ENCODE results near the gene TCOF1. TPM values are rescaled to one million over a fixed set of nuclear protein-coding genes. Genes with fewer than 3 reads are reported as not detected.

The TCOF1 gene
- polyA plus RNA-seq, 1 donor (not counting 4 experiments of a cell fraction or from before 2014, with no cell fraction given): 13.6 TPM

GRCh38 chr5:150339165-150339564 lies 18.3 kb upstream of the TCOF1 start:
- Histone ChIP-seq H3K27me3 (ENCODE audit: control insufficient read depth, extremely low read depth, insufficient read depth, low read length) (no peaks in the 10 kb centered on the region), H4K20me1 (ENCODE audit: control insufficient read depth, extremely low read depth, insufficient read depth, low read length) (no peaks in the 10 kb centered on the region), H3K4me2 (ENCODE audit: control insufficient read depth, extremely low read depth, insufficient read depth, low read depth, low read length) (no peak overlapping the region), H3K4me3 (ENCODE audit: control insufficient read depth in 2 of 3, extremely low read depth in 1 of 3, insufficient read depth in 2 of 3, low read depth in 1 of 3, low read length in 3 of 3) (no peak overlapping the region), H3K79me2 (ENCODE audit: control insufficient read depth, insufficient read depth, low read length) (no peaks in the 10 kb centered on the region), H3K9ac (ENCODE audit: control insufficient read depth, extremely low read depth, insufficient read depth, low read length) (no peak overlapping the region), H2AFZ (ENCODE audit: control insufficient read depth, low read length) (no peak overlapping the region), H3K9me3 (ENCODE audit: control insufficient read depth, low read depth, low read length) (no peaks in the 10 kb centered on the region), H3K36me3 (ENCODE audit: control insufficient read depth in 2 of 2, extremely low read depth in 1 of 2, insufficient read depth in 2 of 2, low read length in 2 of 2) (no peaks in the 10 kb centered on the region), H3K9me1 (ENCODE audit: control insufficient read depth, extremely low read depth, insufficient read depth, low read length) (no peaks in the 10 kb centered on the region), H3K27ac (ENCODE audit: control insufficient read depth, insufficient read depth, low read length) (no peak overlapping the region), H3K4me1 (ENCODE audit: control insufficient read depth, extremely low read depth, insufficient read depth, low read length) (peaks cover 3% of the 10 kb centered on the region)
- FAIRE-seq: no peak
- DNase-seq (ENCODE audit: low read depth, low spot score): no peak
- TF ChIP-seq CTCF (optimal IDR thresholded peaks at IDR 0.05 in 1 of 3, IDR thresholded peaks at IDR 0.05 in 1 of 3, conservative IDR thresholded peaks at IDR 0.05 in 1 of 3; ENCODE audit: extremely low read depth in 1 of 3, insufficient read depth in 2 of 3, low read length in 3 of 3) (no peak), EZH2 (IDR thresholded peaks at IDR 0.05; ENCODE audit: low read length) (no peak)
- dilution Hi-C loops (cut with MboI; ENCODE audit: extremely low pct_ligation_motif_present, low sequenced_read_pairs): no loop called here

- dilution Hi-C loops (cut with MboI; ENCODE audit: extremely low pct_ligation_motif_present, low sequenced_read_pairs): no loop called here
Measured at GRCh38 chr5:150339841-150340240, 17.7 kb upstream of the TCOF1 start.

More at GRCh38 chr5:150339841-150340240, 17.7 kb upstream of the TCOF1 start:
- peaks cover 6% of the 10 kb centered on the region for H3K4me1 ChIP-seq (ENCODE audit: control insufficient read depth, extremely low read depth, insufficient read depth, low read length)
- no peaks in the 10 kb centered on the region for H4K20me1 ChIP-seq (ENCODE audit: control insufficient read depth, extremely low read depth, insufficient read depth, low read length)
- no peak overlapping the region for H3K27ac ChIP-seq (ENCODE audit: control insufficient read depth, insufficient read depth, low read length)
- H3K79me2 ChIP-seq (ENCODE audit: control insufficient read depth, insufficient read depth, low read length): no peaks in the 10 kb centered on the region
- no peak overlapping the region for H2AFZ ChIP-seq (ENCODE audit: control insufficient read depth, low read length)
- H3K4me3 ChIP-seq (ENCODE audit: control insufficient read depth in 2 of 3, extremely low read depth in 1 of 3, insufficient read depth in 2 of 3, low read depth in 1 of 3, low read length in 3 of 3): no peak overlapping the region
- H3K4me2 ChIP-seq (ENCODE audit: control insufficient read depth, extremely low read depth, insufficient read depth, low read depth, low read length): no peak overlapping the region
- FAIRE-seq (no peak), DNase-seq (ENCODE audit: low read depth, low spot score) (no peak)
- H3K36me3 ChIP-seq (ENCODE audit: control insufficient read depth in 2 of 2, extremely low read depth in 1 of 2, insufficient read depth in 2 of 2, low read length in 2 of 2): no peaks in the 10 kb centered on the region
- no peaks in the 10 kb centered on the region for H3K27me3 ChIP-seq (ENCODE audit: control insufficient read depth, extremely low read depth, insufficient read depth, low read length)
- TF ChIP-seq CTCF (optimal IDR thresholded peaks at IDR 0.05 in 1 of 3, IDR thresholded peaks at IDR 0.05 in 1 of 3, conservative IDR thresholded peaks at IDR 0.05 in 1 of 3; ENCODE audit: extremely low read depth in 1 of 3, insufficient read depth in 2 of 3, low read length in 3 of 3) (no peak), EZH2 (IDR thresholded peaks at IDR 0.05; ENCODE audit: low read length) (no peak)
- no peak overlapping the region for H3K9ac ChIP-seq (ENCODE audit: control insufficient read depth, extremely low read depth, insufficient read depth, low read length)
- no peaks in the 10 kb centered on the region for H3K9me1 ChIP-seq (ENCODE audit: control insufficient read depth, extremely low read depth, insufficient read depth, low read length)
- no peaks in the 10 kb centered on the region for H3K9me3 ChIP-seq (ENCODE audit: control insufficient read depth, low read depth, low read length)

Data from keratinocyte (primary cell).